GM21576 (cell line): Measurements from ENCODE around the gene THRB.
"Not testable (repeated sequence)": the region's sequence is repeated elsewhere in the genome, so short reads cannot be mapped to it uniquely, and the experiment has no call there.

Experiments used
- ATAC-seq: cut with Tn5 transposase; IDR thresholded peaks from one replicate; pipeline ENCODE4 v1.9.1; 2021; ENCODE audit warnings: mild to moderate bottlenecking, moderate library complexity; ENCODE audit not compliant: unreplicated experiment

The THRB gene

DNA sequence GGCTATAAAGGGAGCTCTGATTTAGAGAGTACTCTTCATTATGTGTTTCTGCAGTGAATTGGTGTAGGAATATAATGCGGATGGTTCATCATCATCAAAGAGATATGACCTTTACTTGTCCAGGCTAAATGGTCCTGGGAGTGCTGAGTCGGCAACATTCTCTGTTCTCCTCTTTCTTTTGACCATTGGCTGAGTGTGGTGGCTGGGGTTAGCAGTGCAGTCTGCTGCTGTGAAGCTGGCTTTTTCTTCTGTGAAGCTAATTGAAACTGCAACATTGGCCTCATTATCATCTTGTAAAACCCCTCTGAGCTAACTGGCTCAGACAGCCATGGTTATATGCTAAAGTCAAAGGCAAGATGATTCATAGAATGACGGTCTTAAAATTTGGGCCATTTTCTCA is 83.8 kb downstream of the THRB start:
- no peak for ATAC-seq

DNA sequence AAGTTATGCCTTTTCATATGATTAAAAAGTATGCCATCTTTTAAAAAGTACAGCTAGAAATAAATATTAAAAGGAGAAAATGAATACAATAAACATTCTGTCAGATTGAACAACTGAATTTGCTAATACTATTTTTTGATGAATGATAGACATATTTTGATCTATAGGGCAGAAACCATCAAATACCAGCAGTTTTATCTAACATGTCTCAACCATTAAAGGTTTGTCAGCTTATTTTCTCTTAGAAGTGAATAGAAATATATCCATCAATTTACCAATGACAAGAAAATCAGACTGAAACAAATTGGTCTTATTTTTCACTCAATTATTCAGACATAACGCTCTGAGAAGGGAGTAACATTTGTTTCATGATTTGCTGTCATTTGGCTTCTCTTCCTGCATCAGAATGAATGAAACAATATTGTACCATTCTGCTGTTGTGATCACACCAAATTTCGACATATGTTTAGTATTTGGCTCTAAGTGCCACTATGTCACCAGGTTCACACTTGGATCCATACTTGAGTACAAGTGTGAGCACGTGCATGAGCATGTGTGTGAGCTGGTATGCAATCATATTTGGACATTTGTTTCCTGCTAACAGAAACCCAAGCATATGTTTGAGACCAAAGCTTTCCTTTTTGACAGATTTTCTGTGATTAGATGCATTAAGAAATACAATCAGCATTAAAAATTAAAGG is 86.5 kb downstream of the THRB start:
- no peak for ATAC-seq

DNA sequence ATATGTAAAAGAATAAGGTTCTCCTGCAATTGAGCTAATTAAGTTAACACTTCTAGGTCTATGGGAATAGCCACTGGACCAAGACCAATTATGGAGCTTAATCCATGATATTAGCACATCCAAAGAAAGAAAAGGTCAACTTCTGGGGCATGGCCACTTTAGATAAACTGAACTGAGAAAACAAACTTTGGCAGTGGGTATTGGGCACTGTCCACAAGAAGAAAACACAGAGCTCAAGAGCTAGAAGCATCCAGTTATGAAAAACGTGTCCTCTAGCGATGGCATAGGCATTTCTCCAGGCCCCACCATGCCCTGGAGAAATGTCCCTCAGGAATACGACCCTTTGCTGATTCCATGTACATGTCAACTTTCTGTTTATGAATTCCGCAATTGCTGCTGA is 87.8 kb downstream of the THRB start:
- ATAC-seq, result no peak

DNA sequence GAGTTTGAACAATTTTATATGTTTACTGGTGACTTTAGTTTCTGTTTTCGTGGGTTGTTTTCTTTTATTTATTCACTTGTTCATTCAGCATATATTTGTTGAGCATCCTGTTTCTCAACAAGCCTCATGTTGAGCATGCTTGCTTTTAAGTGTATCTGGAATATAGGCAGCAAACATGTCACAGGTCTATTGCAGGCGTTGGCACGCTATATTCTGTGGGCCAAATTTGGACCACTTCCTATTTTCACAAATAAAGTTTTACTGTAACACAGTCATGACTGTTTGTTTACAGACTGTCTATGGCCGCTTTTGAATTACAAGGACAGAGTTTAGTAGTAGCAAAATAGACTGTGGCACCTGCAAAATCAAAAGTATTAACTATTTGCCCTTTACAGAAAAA is 89.6 kb downstream of the THRB start:
- no peak for ATAC-seq

DNA sequence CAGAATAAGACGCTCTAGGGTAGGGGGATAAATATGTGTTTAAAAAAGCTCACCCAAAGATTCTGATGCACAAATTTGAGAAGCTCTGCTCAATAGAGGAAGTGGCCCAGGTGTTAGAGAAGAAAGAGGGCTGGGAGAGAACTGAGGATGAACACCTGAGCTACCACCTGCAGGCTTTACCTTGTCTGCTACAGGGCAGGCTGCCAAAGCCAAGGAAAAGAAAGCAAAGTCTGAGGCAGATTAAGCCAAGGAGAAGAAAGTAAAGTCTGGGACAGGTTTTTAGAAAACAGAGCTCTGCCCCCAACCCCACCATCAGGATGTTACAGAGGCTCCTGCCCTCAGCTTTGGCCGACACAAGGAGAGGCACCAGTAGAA is 92.9 kb downstream of the THRB start:
- ATAC-seq, result no peak

DNA sequence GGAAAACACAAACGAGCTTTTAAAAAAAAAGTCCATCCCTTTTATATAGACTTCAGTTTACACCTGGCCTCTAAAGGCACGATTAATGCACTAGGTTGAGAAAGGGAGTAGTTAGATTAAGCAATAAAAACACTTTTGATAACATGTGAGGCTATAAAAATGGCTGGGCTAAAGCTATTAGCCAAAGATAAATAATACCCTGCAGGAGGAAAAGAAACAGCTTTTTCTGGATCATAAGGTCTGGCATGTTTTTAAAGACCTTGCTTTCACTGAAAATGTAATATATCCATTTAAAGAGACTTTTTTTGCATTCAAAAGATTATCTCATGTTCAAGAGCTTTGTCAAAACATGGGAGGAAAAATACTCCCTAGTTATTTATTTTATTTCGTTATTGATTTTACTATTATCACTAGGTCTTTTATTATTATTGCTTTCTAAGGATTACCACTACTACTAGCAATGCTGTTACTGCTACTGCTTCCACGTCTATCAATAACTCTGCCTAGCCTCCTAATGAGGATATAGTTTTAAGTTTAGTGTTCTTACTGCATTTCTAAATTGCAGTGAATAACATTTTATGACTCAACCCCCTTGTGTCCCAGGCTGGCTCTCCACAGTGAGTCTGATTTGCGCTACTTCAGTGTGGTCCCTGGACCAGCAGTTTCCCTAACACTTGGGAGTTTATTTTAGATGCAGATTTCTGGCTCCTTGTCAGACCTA is 93.4 kb downstream of the THRB start:
- no peak for ATAC-seq

DNA sequence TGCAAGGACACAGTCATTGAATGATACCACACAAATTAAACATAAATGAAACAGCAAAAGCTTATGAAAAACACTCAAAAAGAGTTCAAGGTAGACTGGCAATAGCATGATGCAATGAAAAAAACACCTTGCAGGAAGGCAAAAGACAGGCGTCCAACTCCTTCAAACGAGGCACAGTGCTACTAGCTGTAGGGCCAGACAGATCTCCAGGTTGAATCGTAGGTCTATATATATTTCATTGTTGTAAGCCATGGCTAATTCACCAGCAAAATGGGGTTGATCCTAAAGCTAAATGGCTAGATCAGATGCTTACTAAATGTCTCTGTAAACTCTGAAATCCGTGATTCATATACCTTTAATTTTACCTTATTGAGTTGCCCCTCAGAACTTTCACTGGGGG is 94.2 kb downstream of the THRB start:
- ATAC-seq, result no peak

DNA sequence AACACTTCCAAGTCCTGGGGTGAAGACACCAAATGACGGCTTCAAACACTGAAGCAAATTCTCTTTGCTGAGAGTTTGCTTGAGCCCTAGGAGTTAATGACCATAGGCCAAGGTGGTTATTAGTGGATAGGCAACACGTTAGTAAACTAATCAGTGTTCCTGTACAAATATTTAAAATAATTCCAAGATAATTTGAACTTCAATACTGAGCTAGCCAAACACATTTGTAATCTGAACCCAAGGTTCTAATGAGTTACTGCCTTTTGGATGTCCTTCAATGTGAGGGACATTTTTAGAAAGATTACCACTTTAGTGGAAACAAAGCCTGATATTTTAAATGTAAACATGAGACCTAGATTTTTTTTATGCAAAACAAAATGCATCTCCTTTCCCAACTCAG is 94.6 kb downstream of the THRB start:
- no peak for ATAC-seq

DNA sequence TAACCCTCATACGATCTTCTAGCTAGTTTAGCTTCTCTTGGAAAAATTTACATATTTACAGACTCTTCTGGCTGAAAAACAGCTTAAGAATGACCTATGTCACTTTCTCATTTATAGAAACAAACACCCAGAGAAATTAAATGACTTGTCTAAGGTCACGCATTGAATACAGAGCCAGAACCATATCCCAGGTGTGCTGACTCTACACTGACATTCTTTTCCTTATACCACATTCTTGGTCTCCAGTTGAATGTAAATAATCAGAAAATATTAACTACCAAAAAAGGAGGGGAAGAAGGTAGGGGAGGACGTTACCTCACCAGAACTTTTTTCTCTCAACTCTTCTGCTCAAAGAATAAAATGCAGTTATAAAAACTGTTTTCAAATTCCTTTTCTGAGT is 95.0 kb downstream of the THRB start:
- no peak for ATAC-seq

DNA sequence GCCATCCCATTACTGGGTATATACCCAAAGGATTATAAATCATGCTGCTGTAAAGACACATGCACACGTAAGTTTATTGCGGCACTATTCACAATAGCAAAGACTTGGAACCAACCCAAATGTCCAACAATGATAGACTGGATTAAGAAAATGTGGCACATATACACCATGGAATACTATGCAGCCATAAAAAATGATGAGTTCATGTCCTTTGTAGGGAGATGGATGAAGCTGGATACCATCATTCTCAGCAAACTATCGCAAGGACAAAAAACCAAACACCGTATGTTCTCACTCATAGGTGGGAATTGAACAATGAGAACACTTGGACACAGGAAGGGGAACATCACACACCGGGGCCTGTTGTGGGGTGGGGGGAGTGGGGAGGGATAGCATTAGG is 95.9 kb downstream of the THRB start:
- ATAC-seq, result not testable (repeated sequence)

DNA sequence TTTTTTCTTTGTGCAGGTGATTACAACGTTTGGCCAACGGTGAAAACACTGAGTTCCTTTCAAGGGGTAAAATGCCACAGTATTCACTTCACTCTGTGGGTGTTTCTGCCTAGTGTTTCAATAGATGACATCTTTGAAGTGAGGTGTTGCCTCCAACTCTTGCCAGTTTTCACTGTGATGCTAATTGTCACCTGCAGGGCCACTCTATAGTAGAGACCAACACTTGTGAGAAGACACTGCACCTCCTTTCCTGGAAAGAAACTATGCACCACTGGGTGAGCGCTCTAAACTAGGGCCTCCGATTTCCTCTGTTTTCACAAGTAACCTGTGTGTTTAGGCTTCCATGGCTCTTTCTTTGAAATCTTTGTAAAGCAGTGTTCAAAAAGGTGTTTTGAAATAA is 98.3 kb downstream of the THRB start:
- no peak for ATAC-seq

DNA sequence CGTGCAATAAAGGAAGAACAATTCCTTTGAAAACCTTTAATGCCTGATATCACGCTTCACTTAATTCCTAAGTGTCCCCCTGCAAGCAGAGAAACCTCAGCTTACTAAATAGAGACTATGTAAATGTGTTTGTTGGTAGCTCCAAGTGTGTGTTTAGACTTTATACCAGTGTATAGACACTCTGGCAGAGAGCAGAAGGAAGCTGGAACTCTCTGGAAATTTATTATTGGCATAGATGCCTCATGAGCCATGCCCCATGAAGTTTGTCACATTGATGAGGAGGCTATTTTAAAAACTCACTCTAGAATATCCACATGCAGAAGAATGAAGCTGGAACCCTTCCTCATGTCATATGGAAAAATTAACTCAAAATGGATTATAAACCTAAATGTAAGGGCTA is 99.9 kb downstream of the THRB start:
- ATAC-seq, result no peak

DNA sequence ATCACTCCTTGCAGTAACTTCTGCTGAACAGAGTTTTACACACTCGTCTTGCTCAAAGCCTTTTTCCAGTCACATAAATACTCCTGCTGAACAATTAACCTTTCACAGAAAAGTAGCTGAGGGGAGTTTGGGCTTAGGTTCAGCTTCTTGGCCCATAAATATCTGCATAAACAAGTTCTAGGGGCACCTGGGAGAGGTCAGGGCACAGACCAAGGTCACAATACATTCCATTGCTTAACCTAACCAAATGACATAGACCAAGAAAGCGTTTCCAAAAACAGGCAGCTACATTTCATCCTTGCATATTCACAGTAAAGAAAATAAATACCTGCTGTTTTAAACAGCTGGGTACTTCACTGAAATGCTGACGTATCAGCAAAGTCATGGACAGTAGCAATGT is 101.3 kb downstream of the THRB start:
- no peak for ATAC-seq

DNA sequence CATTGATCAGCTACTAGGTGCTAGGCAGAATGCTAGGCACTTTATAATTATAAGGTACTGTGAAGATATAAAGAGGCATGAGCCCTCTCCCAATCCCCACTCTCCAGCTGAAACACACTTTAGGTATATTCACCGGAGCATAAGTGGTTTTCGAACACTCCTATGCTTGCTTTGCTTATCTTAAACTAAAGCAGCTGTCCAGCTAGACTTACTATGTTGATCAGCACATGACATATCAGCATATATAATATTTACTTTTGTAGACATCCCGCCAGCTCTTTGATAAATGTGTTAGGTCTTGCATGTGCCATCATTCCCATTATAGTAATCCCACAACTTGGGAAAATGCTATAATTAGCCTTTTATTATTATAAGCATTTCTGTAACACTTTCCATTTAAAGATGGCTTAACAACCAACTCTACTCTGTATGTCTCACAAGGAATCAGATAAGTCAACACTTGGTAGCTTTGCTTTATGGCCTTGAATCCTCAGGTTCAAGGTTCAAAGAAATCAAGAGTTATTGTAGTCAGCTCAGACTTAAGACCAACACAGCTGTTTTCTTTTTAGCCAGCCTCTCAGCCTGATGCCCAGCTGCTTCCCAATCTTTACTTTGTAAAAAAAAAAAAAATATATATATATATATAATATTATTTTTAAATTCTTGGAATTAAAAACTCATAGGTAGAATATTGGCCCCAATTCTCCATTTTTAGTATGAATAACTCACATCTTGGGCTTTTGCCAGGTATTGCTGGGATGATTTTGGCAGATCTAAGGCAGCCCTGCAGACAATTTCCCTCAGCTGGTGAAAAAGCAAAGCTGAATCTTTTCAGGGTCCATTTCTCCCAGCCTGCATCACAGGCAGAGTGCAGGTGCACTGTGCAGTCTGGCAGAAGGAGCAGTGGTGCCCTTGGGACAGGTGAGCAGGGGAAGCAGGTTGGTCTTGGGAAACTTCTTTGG is 104.2 kb downstream of the THRB start:
- ATAC-seq, result no peak

DNA sequence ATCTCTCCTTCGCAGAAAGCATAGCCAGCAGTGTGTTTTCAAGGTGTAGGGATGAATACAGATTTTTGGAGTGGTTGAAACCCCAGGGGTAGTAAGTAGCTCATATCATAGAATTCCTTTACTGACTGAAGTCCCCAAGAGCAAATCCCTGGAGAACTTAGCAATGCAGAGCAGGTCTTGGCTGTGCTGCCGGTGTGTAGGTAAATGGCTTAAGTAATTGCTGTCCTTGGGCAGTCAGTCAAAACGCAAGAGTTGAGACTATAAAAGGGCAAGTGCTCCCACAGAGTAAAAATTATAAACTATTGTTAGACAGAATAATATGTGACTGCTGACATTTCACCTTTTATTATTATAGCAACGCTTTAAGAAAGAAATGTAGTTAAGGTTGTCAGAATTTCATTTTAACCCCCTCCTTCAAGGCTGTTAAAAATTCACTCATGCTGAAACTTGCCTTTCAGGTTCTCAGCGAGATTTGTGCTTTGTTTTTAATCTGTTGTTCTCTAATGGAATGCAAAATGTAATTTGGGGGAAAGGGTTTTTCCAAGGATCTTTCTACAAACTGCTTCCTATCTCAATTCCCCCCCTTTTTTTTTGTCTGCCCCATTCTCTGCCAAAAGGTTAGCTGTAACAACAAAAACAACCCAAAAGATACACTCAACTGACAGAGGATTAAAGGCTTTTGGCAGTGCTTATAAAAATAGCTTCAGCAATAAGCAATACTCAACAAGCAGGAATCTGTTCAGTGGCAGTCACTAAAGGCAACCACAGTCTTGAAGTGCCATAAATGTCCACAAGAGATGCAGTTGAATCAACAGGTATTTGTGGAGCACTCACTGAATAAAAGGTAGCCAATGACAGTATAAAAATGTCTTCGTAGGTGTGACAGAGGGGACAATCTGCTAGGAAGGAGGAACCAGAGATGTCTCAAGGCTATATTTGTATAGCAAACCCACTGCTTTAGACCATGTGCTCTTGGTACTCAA is 105.3 kb downstream of the THRB start:
- ATAC-seq, result no peak

DNA sequence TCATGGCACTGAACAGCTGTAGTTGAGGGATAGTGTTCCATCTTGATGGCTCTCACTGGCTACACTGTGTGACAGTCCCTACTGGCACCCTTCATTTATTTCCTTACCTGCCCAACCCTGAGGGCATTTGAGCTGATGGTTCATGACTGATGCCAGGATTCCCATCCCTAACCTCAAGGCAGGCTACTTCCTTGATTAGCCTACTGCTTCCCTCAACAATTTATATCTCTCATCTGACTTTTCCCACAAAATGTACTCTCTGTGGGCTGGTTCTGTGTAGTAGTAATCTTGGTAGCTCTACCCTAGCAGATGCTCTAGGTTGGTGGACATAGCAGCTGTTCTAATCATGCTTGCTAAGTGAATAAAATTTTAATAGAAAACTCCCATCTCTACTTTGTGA is 106.0 kb downstream of the THRB start:
- ATAC-seq, result no peak

DNA sequence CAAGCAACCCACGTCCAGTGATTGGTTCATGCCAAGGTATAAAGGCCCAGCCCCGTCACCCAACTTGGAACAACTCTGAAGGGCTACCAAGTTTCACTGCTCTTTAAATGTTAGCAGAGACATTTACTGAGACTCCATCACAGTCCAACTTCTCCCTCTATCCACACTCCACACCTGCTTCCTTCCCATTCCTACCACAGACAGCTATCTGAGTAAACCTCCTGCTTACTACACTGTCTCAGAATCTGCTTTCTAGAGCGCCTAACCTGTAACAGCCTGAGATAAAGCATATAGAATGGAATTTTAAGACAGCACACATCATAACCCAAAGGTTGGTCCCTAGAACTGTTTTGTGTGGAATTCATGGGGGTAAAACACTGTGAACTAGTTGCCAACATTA is 106.5 kb downstream of the THRB start:
- ATAC-seq, result no peak

DNA sequence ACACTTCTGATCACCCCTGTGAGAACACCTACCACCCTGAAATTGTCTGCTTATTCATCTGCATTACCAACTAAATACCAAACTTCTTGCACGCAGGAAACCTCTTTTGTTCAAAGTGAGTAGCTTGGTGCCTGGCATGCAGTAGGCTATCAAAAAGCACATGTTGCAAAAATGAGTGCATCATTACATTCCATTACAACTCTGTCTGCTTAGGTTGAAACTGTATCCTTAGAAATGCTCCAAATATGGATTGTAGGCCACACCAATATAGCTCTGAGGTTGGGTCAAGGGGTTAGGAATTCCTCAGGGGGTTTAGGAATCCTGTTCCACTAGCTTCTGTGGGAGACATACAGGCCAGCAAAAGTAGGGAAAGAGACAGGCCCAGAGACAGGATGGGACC is 107.2 kb downstream of the THRB start:
- ATAC-seq, result no peak

DNA sequence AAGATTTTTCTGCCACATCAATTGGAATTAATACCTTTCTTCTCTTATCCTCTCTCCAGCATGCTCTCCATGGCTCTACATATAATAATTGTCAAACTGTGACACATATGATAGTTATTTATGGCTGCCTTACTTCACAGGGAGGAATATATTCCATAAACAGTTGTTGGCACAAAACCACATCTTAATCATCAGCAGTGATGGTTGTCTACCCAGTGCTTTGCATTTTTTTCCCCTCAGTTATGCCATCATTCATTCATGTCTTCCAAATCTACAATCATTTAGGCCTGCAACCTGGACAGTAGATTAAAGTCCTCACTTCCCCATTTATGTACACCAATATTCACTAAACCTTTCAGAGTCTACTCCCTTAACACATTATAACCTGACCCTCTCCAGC is 107.7 kb downstream of the THRB start:
- no peak for ATAC-seq

DNA sequence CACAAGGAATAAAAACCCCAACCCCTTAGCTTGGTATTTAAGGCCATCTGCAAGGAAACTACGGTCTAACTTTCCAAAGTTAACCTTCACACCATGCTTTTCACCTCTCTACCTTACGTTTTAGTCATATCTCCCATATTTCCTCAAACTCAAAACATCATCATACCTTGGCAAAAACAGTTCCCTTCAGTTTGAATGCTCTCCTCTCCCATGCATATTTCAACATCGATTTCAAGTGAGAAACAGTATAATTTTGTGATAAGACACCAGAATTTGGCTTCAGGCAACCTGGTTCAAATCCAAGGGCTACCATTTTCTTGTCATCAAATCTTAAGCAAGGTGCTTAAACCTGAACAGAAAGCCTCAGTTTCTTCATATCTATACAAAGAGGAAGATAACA is 108.2 kb downstream of the THRB start:
- ATAC-seq, result no peak
